ENCODE data around the gene GIT2.

The GIT2 gene, protein sequence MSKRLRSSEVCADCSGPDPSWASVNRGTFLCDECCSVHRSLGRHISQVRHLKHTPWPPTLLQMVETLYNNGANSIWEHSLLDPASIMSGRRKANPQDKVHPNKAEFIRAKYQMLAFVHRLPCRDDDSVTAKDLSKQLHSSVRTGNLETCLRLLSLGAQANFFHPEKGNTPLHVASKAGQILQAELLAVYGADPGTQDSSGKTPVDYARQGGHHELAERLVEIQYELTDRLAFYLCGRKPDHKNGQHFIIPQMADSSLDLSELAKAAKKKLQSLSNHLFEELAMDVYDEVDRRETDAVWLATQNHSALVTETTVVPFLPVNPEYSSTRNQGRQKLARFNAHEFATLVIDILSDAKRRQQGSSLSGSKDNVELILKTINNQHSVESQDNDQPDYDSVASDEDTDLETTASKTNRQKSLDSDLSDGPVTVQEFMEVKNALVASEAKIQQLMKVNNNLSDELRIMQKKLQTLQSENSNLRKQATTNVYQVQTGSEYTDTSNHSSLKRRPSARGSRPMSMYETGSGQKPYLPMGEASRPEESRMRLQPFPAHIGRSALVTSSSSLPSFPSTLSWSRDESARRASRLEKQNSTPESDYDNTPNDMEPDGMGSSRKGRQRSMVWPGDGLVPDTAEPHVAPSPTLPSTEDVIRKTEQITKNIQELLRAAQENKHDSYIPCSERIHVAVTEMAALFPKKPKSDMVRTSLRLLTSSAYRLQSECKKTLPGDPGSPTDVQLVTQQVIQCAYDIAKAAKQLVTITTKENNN

GRCh38 chr12:109995686-109996482, at the start of gene GIT2:
Gene GIT2 (minus strand): TSS chr12:109996368. CDS start chr12:109996224, 144 bp downstream.
- Histone ChIP-seq H3K9me3 (ENCODE audit: control insufficient read depth, insufficient read depth, low read length) (no peaks in the 10 kb centered on the region), H3K27me3 (ENCODE audit: control insufficient read depth, insufficient read depth, low read length) (peaks cover 9% of the 10 kb centered on the region), H3K4me3 (ENCODE audit: low read depth, low read length) (peak within 1 kb of the TSS; percentile 82), H3K4me1 (ENCODE audit: control insufficient read depth, insufficient read depth, low read length) (peaks cover 14% of the 10 kb centered on the region), H3K27ac (ENCODE audit: low read depth, low read length) (peak within 1 kb of the TSS; percentile 43), H3K36me3 (ENCODE audit: control insufficient read depth, insufficient read depth, low read length) (peaks cover 6% of the 10 kb centered on the region; the same call in 1 of the 2 replicates), H3K9ac (ENCODE audit: low read depth, low read length) (peak within 1 kb of the TSS; percentile 38; the same call in 1 of the 2 replicates)

GRCh38 chr12:110042264-110042663, 46.1 kb upstream of the GIT2 start:
- H3K4me1 ChIP-seq (ENCODE audit: control insufficient read depth, insufficient read depth, low read length) = peaks cover 20% of the 10 kb centered on the region
- no peaks in the 10 kb centered on the region for H3K9me3 ChIP-seq (ENCODE audit: control insufficient read depth, insufficient read depth, low read length)
- no peaks in the 10 kb centered on the region for H3K27me3 ChIP-seq (ENCODE audit: control insufficient read depth, insufficient read depth, low read length)
- H3K27ac ChIP-seq (ENCODE audit: low read depth, low read length) = no peak overlapping the region
- H3K4me3 ChIP-seq (ENCODE audit: low read depth, low read length) = no peak overlapping the region
- peaks cover 20% of the 10 kb centered on the region for H3K36me3 ChIP-seq (ENCODE audit: control insufficient read depth, insufficient read depth, low read length)
- no peak overlapping the region for H3K9ac ChIP-seq (ENCODE audit: low read depth, low read length)

- H3K27me3 ChIP-seq (ENCODE audit: control insufficient read depth, insufficient read depth, low read length) = no peaks in the 10 kb centered on the region
- no peak overlapping the region for H3K9ac ChIP-seq (ENCODE audit: low read depth, low read length)
Observed at GRCh38 chr12:110039085-110039807, 43.1 kb upstream of the GIT2 start.

DNA sequence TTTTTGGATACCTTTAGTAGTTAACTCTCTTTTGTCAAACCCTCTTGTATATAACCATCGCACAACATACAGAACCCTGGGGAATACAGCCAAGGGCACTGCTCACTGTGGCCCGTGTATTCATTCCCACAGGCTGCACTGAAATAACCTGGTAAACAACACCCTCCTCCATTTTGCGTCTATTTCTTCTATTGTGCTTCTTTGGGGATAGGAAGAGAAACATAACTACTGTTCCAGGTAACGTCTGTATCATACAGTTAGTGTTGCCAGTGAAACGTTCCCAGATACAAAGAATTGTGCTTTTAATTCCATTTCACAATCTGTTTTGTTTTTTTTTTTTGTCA, 42.5 kb upstream of the GIT2 start:
- peaks cover 26% of the 10 kb centered on the region for H3K36me3 ChIP-seq (ENCODE audit: control insufficient read depth, insufficient read depth, low read length)
- peak overlapping the region; percentile 90 for H3K27ac ChIP-seq (ENCODE audit: low read depth, low read length)
- H3K9ac ChIP-seq (ENCODE audit: low read depth, low read length) = no peak overlapping the region
- no peak overlapping the region for H3K4me3 ChIP-seq (ENCODE audit: low read depth, low read length)
- no peaks in the 10 kb centered on the region for H3K27me3 ChIP-seq (ENCODE audit: control insufficient read depth, insufficient read depth, low read length)
- H3K4me1 ChIP-seq (ENCODE audit: control insufficient read depth, insufficient read depth, low read length) = peaks cover 20% of the 10 kb centered on the region
- H3K9me3 ChIP-seq (ENCODE audit: control insufficient read depth, insufficient read depth, low read length) = no peaks in the 10 kb centered on the region

More at GRCh38 chr12:110039085-110039807, 43.1 kb upstream of the GIT2 start:
- no peaks in the 10 kb centered on the region for H3K9me3 ChIP-seq (ENCODE audit: control insufficient read depth, insufficient read depth, low read length)
- H3K4me3 ChIP-seq (ENCODE audit: low read depth, low read length) = no peak overlapping the region
- peaks cover 20% of the 10 kb centered on the region for H3K4me1 ChIP-seq (ENCODE audit: control insufficient read depth, insufficient read depth, low read length)
- peak overlapping the region; percentile 90 for H3K27ac ChIP-seq (ENCODE audit: low read depth, low read length)
- H3K36me3 ChIP-seq (ENCODE audit: control insufficient read depth, insufficient read depth, low read length) = peaks cover 26% of the 10 kb centered on the region

DNA sequence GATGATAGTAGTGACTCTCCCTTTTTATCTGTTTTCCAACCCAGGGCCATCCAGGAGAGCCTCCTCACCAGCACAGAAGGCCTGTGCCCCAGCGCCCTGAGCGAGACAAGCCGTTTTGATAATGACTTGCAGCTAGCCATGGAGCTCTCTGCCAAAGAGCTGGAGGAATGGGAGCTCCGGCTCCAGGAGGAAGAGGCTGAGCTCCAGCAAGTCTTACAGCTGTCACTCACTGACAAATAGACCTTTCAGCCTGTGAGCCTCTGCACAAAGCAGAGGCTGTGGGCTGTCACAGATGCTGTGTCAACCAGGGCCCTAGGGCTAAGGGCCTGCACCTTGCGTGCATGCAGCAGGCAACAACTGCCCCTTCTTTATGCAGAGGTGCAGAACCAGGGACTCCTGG, 41.1 kb upstream of the GIT2 start:
- Histone ChIP-seq H3K9ac (ENCODE audit: low read depth, low read length) (no peak overlapping the region; the same call in 1 of the 2 replicates), H3K27me3 (ENCODE audit: control insufficient read depth, insufficient read depth, low read length) (no peaks in the 10 kb centered on the region), H3K9me3 (ENCODE audit: control insufficient read depth, insufficient read depth, low read length) (no peaks in the 10 kb centered on the region), H3K4me3 (ENCODE audit: low read depth, low read length) (no peak overlapping the region), H3K4me1 (ENCODE audit: control insufficient read depth, insufficient read depth, low read length) (peaks cover 18% of the 10 kb centered on the region), H3K27ac (ENCODE audit: low read depth, low read length) (no peak overlapping the region), H3K36me3 (ENCODE audit: control insufficient read depth, insufficient read depth, low read length) (peaks cover 23% of the 10 kb centered on the region)

GRCh38 chr12:110035534-110036104, 39.5 kb upstream of the GIT2 start:
- Histone ChIP-seq H3K9ac (ENCODE audit: low read depth, low read length) (no peak overlapping the region), H3K27me3 (ENCODE audit: control insufficient read depth, insufficient read depth, low read length) (no peaks in the 10 kb centered on the region), H3K36me3 (ENCODE audit: control insufficient read depth, insufficient read depth, low read length) (peaks cover 13% of the 10 kb centered on the region; the same call in 1 of the 2 replicates), H3K27ac (ENCODE audit: low read depth, low read length) (no peak overlapping the region), H3K4me1 (ENCODE audit: control insufficient read depth, insufficient read depth, low read length) (peaks cover 18% of the 10 kb centered on the region), H3K9me3 (ENCODE audit: control insufficient read depth, insufficient read depth, low read length) (no peaks in the 10 kb centered on the region), H3K4me3 (ENCODE audit: low read depth, low read length) (no peak overlapping the region)

DNA sequence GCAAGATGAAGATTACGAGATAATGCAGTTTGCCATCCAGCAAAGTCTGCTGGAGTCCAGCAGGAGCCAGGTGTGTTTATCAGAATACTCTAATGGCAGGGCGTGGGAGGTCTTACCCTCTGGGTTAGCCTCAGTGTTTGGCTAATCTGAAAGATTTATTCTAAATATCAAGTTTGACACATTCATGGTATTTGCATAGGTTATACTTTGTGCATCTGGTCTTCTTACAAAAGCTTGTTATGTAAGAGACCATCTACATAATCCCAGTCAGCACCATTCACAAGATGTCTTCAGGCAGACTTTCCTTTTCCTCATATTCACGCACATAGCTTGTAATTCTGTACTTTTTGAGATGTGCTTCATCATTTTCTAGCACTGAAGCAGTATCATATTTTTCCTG, 37.7 kb upstream of the GIT2 start:
- Histone ChIP-seq H3K4me3 (ENCODE audit: low read depth, low read length) (no peak overlapping the region), H3K27me3 (ENCODE audit: control insufficient read depth, insufficient read depth, low read length) (no peaks in the 10 kb centered on the region), H3K27ac (ENCODE audit: low read depth, low read length) (no peak overlapping the region), H3K4me1 (ENCODE audit: control insufficient read depth, insufficient read depth, low read length) (peaks cover 8% of the 10 kb centered on the region), H3K36me3 (ENCODE audit: control insufficient read depth, insufficient read depth, low read length) (peaks cover 9% of the 10 kb centered on the region; the same call in 1 of the 2 replicates), H3K9me3 (ENCODE audit: control insufficient read depth, insufficient read depth, low read length) (no peaks in the 10 kb centered on the region), H3K9ac (ENCODE audit: low read depth, low read length) (no peak overlapping the region)

DNA sequence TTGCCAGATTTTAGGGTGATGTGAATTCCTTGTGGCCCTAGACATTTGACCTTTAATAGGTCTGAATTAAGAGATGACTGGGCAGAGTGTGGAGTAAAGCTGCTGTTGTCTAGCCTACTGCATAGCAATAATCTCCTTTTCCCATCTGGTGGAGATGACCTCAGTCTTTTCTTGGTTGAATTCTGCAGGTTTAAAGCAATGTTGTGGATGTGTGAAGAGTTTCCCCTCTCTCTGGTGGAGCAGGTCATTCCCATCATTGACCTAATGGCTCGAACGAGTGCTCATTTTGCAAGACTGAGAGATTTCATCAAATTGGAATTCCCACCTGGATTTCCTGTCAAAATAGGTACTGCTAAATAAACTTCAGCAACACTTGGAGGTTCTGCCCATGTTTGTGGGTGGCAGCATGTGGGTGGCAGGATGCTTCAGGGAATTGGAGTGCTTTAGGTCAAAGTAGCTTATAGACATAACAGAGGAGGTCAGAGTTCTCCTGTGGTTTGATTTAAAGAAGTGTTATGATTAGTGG, 33.2 kb upstream of the GIT2 start:
- Histone ChIP-seq H3K36me3 (ENCODE audit: control insufficient read depth, insufficient read depth, low read length) (peaks cover 11% of the 10 kb centered on the region), H3K4me3 (ENCODE audit: low read depth, low read length) (no peak overlapping the region), H3K4me1 (ENCODE audit: control insufficient read depth, insufficient read depth, low read length) (0 out of 2 replicates have a peak, but pooled peaks cover under 1% of the 10 kb centered on the region)

DNA sequence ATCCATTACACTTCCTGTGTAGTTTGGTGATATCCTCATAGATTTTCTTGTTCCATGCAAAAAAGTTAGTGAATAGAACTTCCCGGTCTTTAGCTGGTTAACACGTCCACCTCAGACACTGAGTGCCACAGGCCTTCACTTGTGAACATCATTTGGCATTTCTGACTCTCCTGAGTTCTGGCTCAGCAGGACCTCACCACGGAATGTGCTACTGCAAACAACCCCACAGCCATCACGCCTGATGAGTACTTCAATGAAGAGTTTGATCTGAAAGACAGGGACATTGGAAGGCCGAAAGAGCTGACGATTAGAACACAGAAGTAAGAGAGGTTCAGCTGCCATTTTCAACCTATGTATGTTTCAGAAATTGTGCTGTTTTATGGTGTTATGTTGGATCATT, 32.2 kb upstream of the GIT2 start:
- Histone ChIP-seq H3K27me3 (ENCODE audit: control insufficient read depth, insufficient read depth, low read length) (no peaks in the 10 kb centered on the region), H3K9me3 (ENCODE audit: control insufficient read depth, insufficient read depth, low read length) (no peaks in the 10 kb centered on the region), H3K4me3 (ENCODE audit: low read depth, low read length) (no peak overlapping the region), H3K9ac (ENCODE audit: low read depth, low read length) (no peak overlapping the region), H3K27ac (ENCODE audit: low read depth, low read length) (no peak overlapping the region), H3K36me3 (ENCODE audit: control insufficient read depth, insufficient read depth, low read length) (peaks cover 11% of the 10 kb centered on the region), H3K4me1 (ENCODE audit: control insufficient read depth, insufficient read depth, low read length) (peaks cover 6% of the 10 kb centered on the region)

More for the DNA sequence above, 33.2 kb upstream of the GIT2 start:
- H3K27ac ChIP-seq (ENCODE audit: low read depth, low read length) = no peak overlapping the region
- H3K9ac ChIP-seq (ENCODE audit: low read depth, low read length) = no peak overlapping the region
- no peaks in the 10 kb centered on the region for H3K9me3 ChIP-seq (ENCODE audit: control insufficient read depth, insufficient read depth, low read length)
- H3K27me3 ChIP-seq (ENCODE audit: control insufficient read depth, insufficient read depth, low read length) = no peaks in the 10 kb centered on the region

DNA sequence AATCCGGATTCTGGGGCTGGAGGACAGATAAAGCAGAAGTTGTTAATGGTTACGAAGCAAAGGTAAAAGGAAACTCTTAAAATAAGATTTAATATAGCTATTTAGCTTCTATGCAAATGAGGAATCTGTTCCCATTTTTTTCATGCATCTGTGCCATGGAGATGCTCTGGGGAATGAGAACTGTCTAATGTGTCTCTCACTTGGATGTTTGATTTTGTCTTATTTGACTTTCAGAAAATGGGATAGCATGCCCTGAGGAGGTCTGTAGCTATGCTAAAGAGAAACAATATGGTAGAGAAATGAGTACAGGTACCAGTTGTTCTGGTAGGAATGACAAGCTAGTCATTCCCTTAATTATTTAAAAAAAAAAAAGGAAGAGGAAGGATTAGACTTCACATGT, 27.9 kb upstream of the GIT2 start:
- Histone ChIP-seq H3K9me3 (ENCODE audit: control insufficient read depth, insufficient read depth, low read length) (no peaks in the 10 kb centered on the region), H3K4me1 (ENCODE audit: control insufficient read depth, insufficient read depth, low read length) (peaks cover 14% of the 10 kb centered on the region), H3K36me3 (ENCODE audit: control insufficient read depth, insufficient read depth, low read length) (peaks cover 26% of the 10 kb centered on the region), H3K27me3 (ENCODE audit: control insufficient read depth, insufficient read depth, low read length) (no peaks in the 10 kb centered on the region), H3K9ac (ENCODE audit: low read depth, low read length) (no peak overlapping the region), H3K4me3 (ENCODE audit: low read depth, low read length) (no peak overlapping the region), H3K27ac (ENCODE audit: low read depth, low read length) (no peak overlapping the region)

All from HUES48 (cell line).